AG09319 (cell line): ENCODE data around the gene NLRX1.

Experiments used
- DNase-seq: peaks from one replicate; pipeline ENCODE4 v3.0.0-alpha.2; 2010; ENCODE audit warnings: low read depth; ENCODE audit errors: extremely low read depth
- TF ChIP-seq, protein P1 (sequence below): IDR thresholded peaks from 2 replicates; pipeline ENCODE4 v1.5.1; 2011; ENCODE audit warnings: low read depth, mild to moderate bottlenecking, inconsistent platforms, low read length, moderate library complexity

The NLRX1 gene

GRCh38 chr11:119167933-119168332, 592 bp upstream of the NLRX1 start:
- TF ChIP-seq, protein P1, sequence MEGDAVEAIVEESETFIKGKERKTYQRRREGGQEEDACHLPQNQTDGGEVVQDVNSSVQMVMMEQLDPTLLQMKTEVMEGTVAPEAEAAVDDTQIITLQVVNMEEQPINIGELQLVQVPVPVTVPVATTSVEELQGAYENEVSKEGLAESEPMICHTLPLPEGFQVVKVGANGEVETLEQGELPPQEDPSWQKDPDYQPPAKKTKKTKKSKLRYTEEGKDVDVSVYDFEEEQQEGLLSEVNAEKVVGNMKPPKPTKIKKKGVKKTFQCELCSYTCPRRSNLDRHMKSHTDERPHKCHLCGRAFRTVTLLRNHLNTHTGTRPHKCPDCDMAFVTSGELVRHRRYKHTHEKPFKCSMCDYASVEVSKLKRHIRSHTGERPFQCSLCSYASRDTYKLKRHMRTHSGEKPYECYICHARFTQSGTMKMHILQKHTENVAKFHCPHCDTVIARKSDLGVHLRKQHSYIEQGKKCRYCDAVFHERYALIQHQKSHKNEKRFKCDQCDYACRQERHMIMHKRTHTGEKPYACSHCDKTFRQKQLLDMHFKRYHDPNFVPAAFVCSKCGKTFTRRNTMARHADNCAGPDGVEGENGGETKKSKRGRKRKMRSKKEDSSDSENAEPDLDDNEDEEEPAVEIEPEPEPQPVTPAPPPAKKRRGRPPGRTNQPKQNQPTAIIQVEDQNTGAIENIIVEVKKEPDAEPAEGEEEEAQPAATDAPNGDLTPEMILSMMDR = no peak
- no peak for DNase-seq

- no peak for DNase-seq
Observed at GRCh38 chr11:119169282-119169719, 776 bp downstream of the NLRX1 start.

DNA sequence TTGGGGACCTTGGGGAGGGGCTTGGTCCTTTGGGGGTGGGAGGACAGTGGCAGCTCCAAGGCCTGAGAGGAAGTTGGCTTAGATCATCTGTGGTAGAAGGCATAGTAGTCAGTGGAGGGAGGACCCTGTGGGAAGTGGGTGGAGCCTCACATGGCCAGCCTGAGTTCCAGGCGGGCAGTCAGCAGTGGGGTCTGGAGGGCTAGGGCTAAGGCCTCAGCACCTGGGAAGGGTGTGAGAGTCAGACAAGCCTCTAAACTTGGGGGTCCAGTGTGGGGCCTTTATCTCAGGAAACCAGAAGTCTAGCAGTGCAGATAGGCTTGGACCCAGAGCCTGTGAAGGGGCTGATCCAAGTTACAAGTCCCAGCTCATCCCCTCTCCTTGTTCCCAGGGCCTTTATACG, 4.0 kb downstream of the NLRX1 start:
- no peak for DNase-seq
- TF ChIP-seq, protein P1 = no peak

More at GRCh38 chr11:119169282-119169719, 776 bp downstream of the NLRX1 start:
- TF ChIP-seq, protein P1 = no peak

DNA sequence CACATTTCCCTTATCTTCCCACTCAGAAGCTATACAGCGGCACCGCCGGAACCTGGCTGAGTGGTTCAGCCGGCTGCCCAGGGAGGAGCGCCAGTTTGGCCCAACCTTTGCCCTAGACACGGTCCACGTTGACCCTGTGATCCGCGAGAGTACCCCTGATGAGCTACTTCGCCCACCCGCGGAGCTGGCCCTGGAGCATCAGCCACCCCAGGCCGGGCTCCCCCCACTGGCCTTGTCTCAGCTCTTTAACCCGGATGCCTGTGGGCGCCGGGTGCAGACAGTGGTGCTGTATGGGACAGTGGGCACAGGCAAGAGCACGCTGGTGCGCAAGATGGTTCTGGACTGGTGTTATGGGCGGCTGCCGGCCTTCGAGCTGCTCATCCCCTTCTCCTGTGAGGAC, 4.9 kb downstream of the NLRX1 start:
- no peak for DNase-seq
- TF ChIP-seq, protein P1 = no peak

GRCh38 chr11:119175493-119176077, 7.1 kb downstream of the NLRX1 start:
- TF ChIP-seq, protein P1 = no peak
- no peak for DNase-seq

DNA sequence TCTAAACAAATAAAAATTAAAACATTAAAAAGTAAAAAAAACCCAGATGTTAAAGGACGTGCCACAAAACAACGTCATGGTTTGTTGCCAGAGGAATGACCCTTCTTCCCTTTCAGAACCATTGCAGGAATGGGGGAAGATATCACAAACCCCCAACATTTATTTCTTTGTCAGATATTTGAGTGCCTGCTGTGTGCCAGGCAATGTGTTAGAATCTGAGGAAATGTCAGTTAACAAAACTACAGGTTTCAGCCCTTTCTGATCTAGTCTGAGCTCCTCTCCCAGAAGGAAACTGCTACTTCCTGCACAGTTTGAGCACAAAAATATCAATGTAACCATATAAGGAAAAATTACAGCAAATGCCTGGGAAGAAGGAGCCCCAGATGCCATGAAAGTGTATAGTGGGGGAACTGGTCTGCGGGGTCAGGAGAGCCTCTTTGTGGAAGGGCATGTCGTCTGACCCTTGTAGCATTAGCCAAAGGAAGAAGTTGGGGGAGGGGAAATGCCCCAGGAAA, 9.7 kb downstream of the NLRX1 start:
- no peak for DNase-seq
- TF ChIP-seq, protein P1 = no peak

- DNase-seq = no peak
- TF ChIP-seq, protein P1 = no peak
Observed at GRCh38 chr11:119179342-119179741, 10.8 kb downstream of the NLRX1 start.
